GM10266 (cell line): ENCODE results near the gene CLRN1.

Experiments
- DNase-seq: peaks from one replicate; pipeline ENCODE4 v3.0.0; 2012; ENCODE audit errors: extremely low spot score
- CTCF ChIP-seq: IDR thresholded peaks from 2 replicates; pipeline ENCODE4 v1.5.1; 2012; ENCODE audit warnings: mild to moderate bottlenecking, low read depth; ENCODE audit not compliant: control insufficient read depth, insufficient read depth; ENCODE audit errors: missing control alignments

Gene CLRN1

GRCh38 chr3:150920236-150920635, 52.3 kb downstream of the CLRN1 start:
- TF ChIP-seq CTCF, result no peak
- DNase-seq, result no peak

GRCh38 chr3:150917951-150918350, 54.6 kb downstream of the CLRN1 start:
- no peak for TF ChIP-seq CTCF
- DNase-seq, result no peak

- no peak for TF ChIP-seq CTCF
- DNase-seq, result no peak
These were observed 59.2 kb downstream of the CLRN1 start for GRCh38 chr3:150913133-150913922.

GRCh38 chr3:150912501-150912900, 60.0 kb downstream of the CLRN1 start:
- DNase-seq, result no peak
- TF ChIP-seq CTCF, result no peak

GRCh38 chr3:150911771-150912170, 60.8 kb downstream of the CLRN1 start:
- no peak for TF ChIP-seq CTCF
- no peak for DNase-seq

- no peak for DNase-seq
These were observed 66.1 kb downstream of the CLRN1 start for GRCh38 chr3:150906461-150906860.

GRCh38 chr3:150905746-150906145, 66.8 kb downstream of the CLRN1 start:
- DNase-seq, result no peak
- no peak for TF ChIP-seq CTCF

More at GRCh38 chr3:150906461-150906860, 66.1 kb downstream of the CLRN1 start:
- TF ChIP-seq CTCF, result no peak
